H1 (cell line): ENCODE results near the gene EYA4. TPM values are rescaled to one million over a fixed set of nuclear protein-coding genes. Genes with fewer than 3 reads are reported as not detected.

Source experiments
- CTCF ChIA-PET: fragments of 300-600 bp; sonication (Branson Sonifier 250); formaldehyde crosslinking; loops from one replicate; lab custom pipeline; 2021; ENCODE audit not compliant: partially characterized antibody; lab: Charles Lee
- POLR2A ChIA-PET: fragments of 300-600 bp; sonication (Branson Sonifier 250); formaldehyde crosslinking; loops from one replicate; lab custom pipeline; 2021; ENCODE audit warnings: inconsistent platforms; ENCODE audit not compliant: partially characterized antibody; lab: Charles Lee
- DNase-seq, 2 experiments: peaks; one replicate each; pipeline versions ENCODE4 v3.0.0 to v3.0.0-alpha.2; 2010 to 2022; ENCODE audit warnings: low spot score in 2 of 2, low read depth in 1 of 2, mixed read lengths in 1 of 2
- FAIRE-seq: peaks from 2 replicates; lab custom pipeline; 2011; peaks lifted over from hg19 to GRCh38; lab: Jason Lieb, UNC
- H2AFZ ChIP-seq: 2 replicates; pipeline ENCODE4 v1.8.1; 2012; ENCODE audit warnings: low read length, inconsistent platforms
- H2AK5ac ChIP-seq: 2 replicates; pipeline ENCODE4 v1.6.1; 2013; ENCODE audit warnings: low read depth, low read length
- H2BK120ac ChIP-seq: replicated peaks from 2 replicates; pipeline ENCODE3; 2013; ENCODE audit warnings: low read depth, low read length, inconsistent platforms
- H2BK12ac ChIP-seq: 2 replicates; pipeline ENCODE4 v1.6.1; 2013; ENCODE audit warnings: low read depth, low read length
- H2BK15ac ChIP-seq: 2 replicates; pipeline ENCODE4 v1.6.1; 2013; ENCODE audit warnings: low read length
- H2BK20ac ChIP-seq: 2 replicates; pipeline ENCODE4 v1.6.1; 2013; ENCODE audit warnings: low read length
- H2BK5ac ChIP-seq: 2 replicates; pipeline ENCODE4 v1.6.1; 2013; ENCODE audit warnings: low read depth, low read length
- H3K14ac ChIP-seq: 2 replicates; pipeline ENCODE4 v1.6.1; 2013; ENCODE audit warnings: inconsistent platforms; ENCODE audit not compliant: insufficient read length
- H3K18ac ChIP-seq: 2 replicates; pipeline ENCODE4 v1.6.1; 2013; ENCODE audit warnings: low read length; ENCODE audit errors: extremely low read depth
- H3K23ac ChIP-seq: 2 replicates; pipeline ENCODE4 v1.6.1; 2013; ENCODE audit warnings: inconsistent platforms; ENCODE audit not compliant: insufficient read length
- H3K23me2 ChIP-seq: 2 replicates; pipeline ENCODE4 v1.6.1; 2013; ENCODE audit warnings: low read depth, low read length
- H3K27ac ChIP-seq: 2 replicates; pipeline ENCODE4 v1.6.1; 2011; ENCODE audit warnings: low read depth, low read length, inconsistent platforms
- H3K27me3 ChIP-seq, 4 experiments: replicated peaks in 1 of 4; 1 replicate in 1 of 4; 2 replicates in 3 of 4; pipeline versions ENCODE4 v1.6.1 to v1.8.1; 2011 to 2013; ENCODE audit warnings: low read length in 3 of 4, mild to moderate bottlenecking in 3 of 4, inconsistent platforms in 2 of 4, mixed read lengths in 2 of 4, moderate library complexity in 1 of 4; ENCODE audit not compliant: control insufficient read depth in 3 of 4, insufficient read depth in 3 of 4; ENCODE audit errors: extremely low read depth in 1 of 4
- H3K36me3 ChIP-seq, 4 experiments: 2 replicates each; pipeline versions ENCODE4 v1.6.1 to v1.8.1; 2011 to 2013; ENCODE audit warnings: mild to moderate bottlenecking in 4 of 4, low read length in 3 of 4, moderate library complexity in 2 of 4, control low read depth in 1 of 4, inconsistent platforms in 1 of 4; ENCODE audit not compliant: insufficient read depth in 4 of 4, control insufficient read depth in 2 of 4
- H3K4ac ChIP-seq: replicated peaks from 2 replicates; pipeline ENCODE3; 2013; ENCODE audit warnings: low read length, low read depth, mixed read lengths, inconsistent platforms; ENCODE audit not compliant: insufficient read length
- H3K4me1 ChIP-seq, 4 experiments: replicated peaks in 1 of 4; 1 replicate in 1 of 4; 2 replicates in 3 of 4; pipeline versions ENCODE4 v1.6.1 to v1.8.1; 2011 to 2013; ENCODE audit warnings: low read length in 3 of 4, inconsistent platforms in 2 of 4, mixed read lengths in 1 of 4; ENCODE audit not compliant: insufficient read depth in 4 of 4, control insufficient read depth in 3 of 4
- H3K4me2 ChIP-seq, 2 experiments: 2 replicates each; pipeline versions ENCODE4 v1.6.1 to v1.8.1; 2011 to 2013; ENCODE audit warnings: low read depth in 2 of 2, low read length in 2 of 2, control low read depth in 1 of 2, inconsistent platforms in 1 of 2, mild to moderate bottlenecking in 1 of 2; ENCODE audit not compliant: insufficient read depth in 1 of 2
- H3K4me3 ChIP-seq, 4 experiments: fragments of 200-600, 300-600 bp in 1 of 4; sonication (generic), shearing (Covaris generic), sonication (Bioruptor Twin) in 1 of 4; 2 replicates each; pipeline versions ENCODE4 v1.5.1 to v1.8.1; 2011 to 2016; ENCODE audit warnings: low read length in 4 of 4, low read depth in 3 of 4, control low read depth in 2 of 4, inconsistent platforms in 2 of 4, mild to moderate bottlenecking in 2 of 4, mixed read lengths in 1 of 4, moderate library complexity in 1 of 4; ENCODE audit not compliant: insufficient read depth in 2 of 4; ENCODE audit errors: extremely low read depth in 1 of 4
- H3K56ac ChIP-seq: replicated peaks from 2 replicates; pipeline ENCODE3; 2013; ENCODE audit warnings: low read depth, mild to moderate bottlenecking, mixed read lengths, low read length, inconsistent platforms; ENCODE audit not compliant: insufficient read length
- H3K79me1 ChIP-seq: 2 replicates; pipeline ENCODE4 v1.6.1; 2013; ENCODE audit warnings: low read depth, low read length, control low read depth
- H3K79me2 ChIP-seq, 2 experiments: 2 replicates each; pipeline versions ENCODE4 v1.6.1 to v1.8.1; 2012 to 2013; ENCODE audit warnings: low read length in 2 of 2, mild to moderate bottlenecking in 2 of 2, inconsistent platforms in 1 of 2; ENCODE audit not compliant: insufficient read depth in 2 of 2, control insufficient read depth in 1 of 2
- H3K9ac ChIP-seq, 4 experiments: replicated peaks in 1 of 4; 1 replicate in 1 of 4; 2 replicates in 3 of 4; pipeline versions ENCODE4 v1.6.1 to v1.8.1; 2011 to 2013; ENCODE audit warnings: low read depth in 3 of 4, low read length in 3 of 4, control low read depth in 2 of 4, mild to moderate bottlenecking in 2 of 4, moderate library complexity in 2 of 4, inconsistent platforms in 1 of 4; ENCODE audit errors: extremely low read depth in 1 of 4
- H3K9me3 ChIP-seq, 2 experiments: 2 replicates each; pipeline versions ENCODE4 v1.6.1 to v1.8.1; 2012 to 2013; ENCODE audit warnings: mild to moderate bottlenecking in 2 of 2, moderate library complexity in 2 of 2, control low read depth in 1 of 2, inconsistent platforms in 1 of 2, low read depth in 1 of 2, low read length in 1 of 2, mixed read lengths in 1 of 2; ENCODE audit not compliant: insufficient read depth in 2 of 2
- H4K20me1 ChIP-seq, 2 experiments: replicated peaks in 1 of 2; 2 replicates each; pipeline versions ENCODE3 to v1.8.1; 2011 to 2013; ENCODE audit warnings: inconsistent platforms in 2 of 2, low read length in 2 of 2, mild to moderate bottlenecking in 1 of 2; ENCODE audit not compliant: insufficient read depth in 2 of 2, control insufficient read depth in 1 of 2
- H4K5ac ChIP-seq: 2 replicates; pipeline ENCODE4 v1.6.1; 2013; ENCODE audit warnings: low read length, low read depth, mixed read lengths, inconsistent platforms; ENCODE audit not compliant: insufficient read length
- H4K8ac ChIP-seq: 2 replicates; pipeline ENCODE4 v1.8.0; 2013; ENCODE audit warnings: mild to moderate bottlenecking, moderate library complexity, low read length, inconsistent platforms; ENCODE audit not compliant: insufficient read depth; ENCODE audit errors: extremely low read depth
- H4K91ac ChIP-seq: replicated peaks from 2 replicates; pipeline ENCODE3; 2013; ENCODE audit warnings: low read length, mixed read lengths, inconsistent platforms; ENCODE audit not compliant: insufficient read length
- CREB1 ChIP-seq: IDR thresholded peaks from 2 replicates; pipeline ENCODE4 v1.6.1; 2012; ENCODE audit warnings: inconsistent platforms
- NRF1 ChIP-seq: IDR thresholded peaks from 2 replicates; pipeline ENCODE4 v1.6.1; 2011; ENCODE audit warnings: mild to moderate bottlenecking, low read depth, low read length, improper control_type of control experiment
- POU5F1 ChIP-seq: IDR thresholded peaks from 2 replicates; pipeline ENCODE4 v1.6.1; 2011; ENCODE audit warnings: low read depth, mild to moderate bottlenecking, low read length, moderate library complexity
- RAD21 ChIP-seq, 2 experiments: IDR thresholded peaks in 1 of 2; conservative IDR thresholded peaks in 1 of 2; 2 replicates each; pipeline ENCODE4 v1.6.1; 2011; ENCODE audit warnings: low read depth in 2 of 2, low read length in 2 of 2, improper control_type of control experiment in 1 of 2, inconsistent platforms in 1 of 2, mild to moderate bottlenecking in 1 of 2, moderate library complexity in 1 of 2
- SIRT6 ChIP-seq: IDR thresholded peaks from one replicate; pipeline ENCODE4 v1.7.1; 2012; ENCODE audit warnings: low read length, inconsistent platforms
- SIX5 ChIP-seq: IDR thresholded peaks from 2 replicates; pipeline ENCODE4 v1.6.1; 2011; ENCODE audit warnings: mild to moderate bottlenecking, low read depth, low read length
- TAF7 ChIP-seq: optimal IDR thresholded peaks from 2 replicates; pipeline ENCODE3; 2011; ENCODE audit warnings: low read depth, mild to moderate bottlenecking, inconsistent platforms, low read length, moderate library complexity, borderline replicate concordance
- WGBS, 2 experiments: shearing (Covaris generic) in 1 of 2; methylation state at CpG; one replicate each; pipeline versions ENCODE4 v1.1.6 to v1.1.7; 2013 to 2015; ENCODE audit warnings: low lambda C conversion rate in 2 of 2, mixed read lengths in 2 of 2, inconsistent platforms in 1 of 2, low coverage in 1 of 2, missing lambda C conversion rate in 1 of 2; ENCODE audit not compliant: insufficient replicate concordance in 2 of 2, insufficient coverage in 1 of 2, insufficient read length in 1 of 2; ENCODE audit errors: extremely low coverage in 1 of 2, missing lambda C conversion rate in 1 of 2; 5-methylcytosine and 5-hydroxymethylcytosine counted together
- polyA plus RNA-seq, 7 experiments: library from polyadenylated mRNA; depleted of rRNA in 3 of 7; stranded (reverse) in 5 of 7; unstranded in 2 of 7; fragments of >200 nt in 5 of 7; fragments of 200-250 nt in 2 of 7; gene quantifications; 1 replicate in 5 of 7; 2 replicates in 1 of 7; 4 replicates in 1 of 7; pipeline versions ENCODE4 v1.2.1 to v1.2.3, GENCODE V29; 2011 to 2013; ENCODE audit warnings: missing spikeins in 2 of 7, mixed read lengths in 2 of 7
- total RNA-seq: library from RNA; stranded (reverse); fragmentation: NEBNext Ultra II Directional; extraction: Animal tissue kit (Norgen Biotek cat#: 25700); gene quantifications from 2 replicates; pipeline ENCODE4 v1.2.1, GENCODE V29; 2021

EYA4 gene
- total and polyA plus RNA-seq, 2 of the 8 experiments (the other 6 are each of a cell fraction or from before 2014, with no cell fraction given) = 0.06 to 0.17 TPM

- H2AFZ ChIP-seq = no peak overlapping the region
- no peak overlapping the region for H2BK120ac ChIP-seq
- H4K20me1 ChIP-seq = no peaks in the 10 kb centered on the region
- H3K36me3 ChIP-seq = no peaks in the 10 kb centered on the region
- no peak overlapping the region for H2BK5ac ChIP-seq
- FAIRE-seq (no peak), DNase-seq (no peak)
- ChIA-PET POLR2A (no interaction called here), CTCF (interaction anchor here (0.7 kb wide), 1 partner anchor 341 kb away, joined by 5 read pairs; no protein-coding TSS in a partner anchor)
- H3K9ac ChIP-seq = no peak overlapping the region
- no peak overlapping the region for H3K56ac ChIP-seq
- no peak overlapping the region for H3K14ac ChIP-seq
- no peak overlapping the region for H3K4me3 ChIP-seq
- no peak overlapping the region for H4K8ac ChIP-seq
- no peaks in the 10 kb centered on the region for H3K79me2 ChIP-seq
- H2AK5ac ChIP-seq = no peak overlapping the region
- H2BK12ac ChIP-seq = no peak overlapping the region
- H3K9me3 ChIP-seq = peaks cover 0 to 5% of the 10 kb centered on the region in 2 experiments; a peak in 1 of 4 replicates
- H3K4ac ChIP-seq = no peak overlapping the region
- no peaks in the 10 kb centered on the region; a peak in 1 of 7 replicates for H3K27me3 ChIP-seq
- no peak overlapping the region for H3K18ac ChIP-seq
- H2BK15ac ChIP-seq = no peak overlapping the region
- WGBS, 2 experiments = 88% methylated on average over 4 of the region's 4 CpGs; no CpG with 5 or more reads in 1 of the 2 experiments
- no peak overlapping the region for H4K5ac ChIP-seq
- H3K23ac ChIP-seq = no peak overlapping the region
- no peak overlapping the region for H3K27ac ChIP-seq
- H3K4me1 ChIP-seq = no peaks in the 10 kb centered on the region
- TF ChIP-seq TAF7 = no peak
- TF ChIP-seq CREB1 = no peak
- TF ChIP-seq SIX5 = no peak
- no peak for TF ChIP-seq RAD21 (IDR thresholded peaks at IDR 0.05 in 1 of 2, conservative IDR thresholded peaks at IDR 0.05 in 1 of 2; ENCODE audit: low read depth in 2 of 2, low read length in 2 of 2)
- TF ChIP-seq POU5F1 = no peak
- no peak for TF ChIP-seq SIRT6
- TF ChIP-seq NRF1 = no peak
- no peak overlapping the region for H3K4me2 ChIP-seq
- H3K23me2 ChIP-seq = no peaks in the 10 kb centered on the region
- H4K91ac ChIP-seq = no peak overlapping the region
- no peak overlapping the region for H2BK20ac ChIP-seq
- H3K79me1 ChIP-seq = no peaks in the 10 kb centered on the region
These were observed 33.7 kb downstream of the EYA4 start for GRCh38 chr6:133274813-133275212.
